ENCODE measurements around the gene OR51V1.

OR51V1 gene

GRCh38 chr11:5230266-5230665, 29.8 kb upstream of the OR51V1 start:
- DNase-seq (ENCODE audit: low read depth) = no peak
- TF ChIP-seq CTCF (conservative IDR thresholded peaks at IDR 0.05; ENCODE audit: low read length) = no peak
- no peak overlapping the region for H3K4me3 ChIP-seq (ENCODE audit: low read length)

- no peak for DNase-seq (ENCODE audit: low read depth)
- H3K4me3 ChIP-seq (ENCODE audit: low read length) = no peak overlapping the region
- no peak for TF ChIP-seq CTCF (conservative IDR thresholded peaks at IDR 0.05; ENCODE audit: low read length)
These were observed 29.3 kb upstream of the OR51V1 start for GRCh38 chr11:5229796-5230195.

GRCh38 chr11:5229356-5229755, 28.9 kb upstream of the OR51V1 start:
- TF ChIP-seq CTCF (conservative IDR thresholded peaks at IDR 0.05; ENCODE audit: low read length) = no peak
- no peak for DNase-seq (ENCODE audit: low read depth)
- H3K4me3 ChIP-seq (ENCODE audit: low read length) = no peak overlapping the region

- no peak for TF ChIP-seq CTCF (conservative IDR thresholded peaks at IDR 0.05; ENCODE audit: low read length)
- DNase-seq (ENCODE audit: low read depth) = no peak
- H3K4me3 ChIP-seq (ENCODE audit: low read length) = no peak overlapping the region
These were observed 27.6 kb upstream of the OR51V1 start for GRCh38 chr11:5228124-5228523.

- no peak for TF ChIP-seq CTCF (conservative IDR thresholded peaks at IDR 0.05; ENCODE audit: low read length)
- H3K4me3 ChIP-seq (ENCODE audit: low read length) = no peak overlapping the region
- no peak for DNase-seq (ENCODE audit: low read depth)
These were observed 27.2 kb upstream of the OR51V1 start for GRCh38 chr11:5227681-5228080.

- no peak for DNase-seq (ENCODE audit: low read depth)
- TF ChIP-seq CTCF (conservative IDR thresholded peaks at IDR 0.05; ENCODE audit: low read length) = no peak
- H3K4me3 ChIP-seq (ENCODE audit: low read length) = no peak within 1 kb of the TSS
These were observed 26.3 kb upstream of the OR51V1 start, which contains the start of gene HBB for GRCh38 chr11:5226732-5227310. Gene HBB (minus strand): TSS chr11:5227071. CDS start chr11:5227021, 50 bp downstream.

GRCh38 chr11:5225480-5225871, 25.0 kb upstream of the OR51V1 start:
- no peak overlapping the region for H3K4me3 ChIP-seq (ENCODE audit: low read length)
- DNase-seq (ENCODE audit: low read depth) = no peak
- TF ChIP-seq CTCF (conservative IDR thresholded peaks at IDR 0.05; ENCODE audit: low read length) = no peak
